ENCODE results near the gene ANO1.

GRCh38 chr11:70106757-70107156 is 28.6 kb downstream of the ANO1 start:
- TF ChIP-seq, protein P1, sequence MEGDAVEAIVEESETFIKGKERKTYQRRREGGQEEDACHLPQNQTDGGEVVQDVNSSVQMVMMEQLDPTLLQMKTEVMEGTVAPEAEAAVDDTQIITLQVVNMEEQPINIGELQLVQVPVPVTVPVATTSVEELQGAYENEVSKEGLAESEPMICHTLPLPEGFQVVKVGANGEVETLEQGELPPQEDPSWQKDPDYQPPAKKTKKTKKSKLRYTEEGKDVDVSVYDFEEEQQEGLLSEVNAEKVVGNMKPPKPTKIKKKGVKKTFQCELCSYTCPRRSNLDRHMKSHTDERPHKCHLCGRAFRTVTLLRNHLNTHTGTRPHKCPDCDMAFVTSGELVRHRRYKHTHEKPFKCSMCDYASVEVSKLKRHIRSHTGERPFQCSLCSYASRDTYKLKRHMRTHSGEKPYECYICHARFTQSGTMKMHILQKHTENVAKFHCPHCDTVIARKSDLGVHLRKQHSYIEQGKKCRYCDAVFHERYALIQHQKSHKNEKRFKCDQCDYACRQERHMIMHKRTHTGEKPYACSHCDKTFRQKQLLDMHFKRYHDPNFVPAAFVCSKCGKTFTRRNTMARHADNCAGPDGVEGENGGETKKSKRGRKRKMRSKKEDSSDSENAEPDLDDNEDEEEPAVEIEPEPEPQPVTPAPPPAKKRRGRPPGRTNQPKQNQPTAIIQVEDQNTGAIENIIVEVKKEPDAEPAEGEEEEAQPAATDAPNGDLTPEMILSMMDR (IDR thresholded peaks at IDR 0.05), result no peak
- no peak for TF ChIP-seq POLR2A (IDR thresholded peaks at IDR 0.05)
